Activated CD8-positive, alpha-beta T cell treated with anti-CD3 and anti-CD28 coated beads, Interleukin-2, amount 10 ng/mL, durations not matched to agents 7 days and 5 days (primary cell): ENCODE results near the gene PCDHGC3. TPM values are rescaled to one million over a fixed set of nuclear protein-coding genes. Genes with fewer than 3 reads are reported as not detected.
A peak's percentile ranks its signal among the peaks of the same experiment; 100 is the strongest.

ENCODE experiments used
- ATAC-seq: fragments of 150-1000 bp; cut with Tn5 transposase; one replicate; pipeline ENCODE4 v1.10.0; 2021; ENCODE audit warnings: moderate library complexity
- CTCF ChIA-PET: fragments of 350-600 bp; sonication (Branson Sonifier 250); formaldehyde crosslinking; loops from one replicate; lab custom pipeline; 2021; ENCODE audit warnings: antibody characterized with exemption; lab: Charles Lee
- POLR2A ChIA-PET: fragments of 350-600 bp; sonication (Branson Sonifier 250); formaldehyde crosslinking; loops from one replicate; lab custom pipeline; 2021; ENCODE audit warnings: antibody characterized with exemption; lab: Charles Lee
- DNase-seq: peaks from one replicate; pipeline ENCODE4 v3.0.0-alpha.2; 2020
- H3K27ac Mint-ChIP-seq: one replicate; pipeline ENCODE4 v1.8.0; 2021; ENCODE audit warnings: mild to moderate bottlenecking, mixed read lengths
- H3K27me3 Mint-ChIP-seq: one replicate; pipeline ENCODE4 v1.8.0; 2021; ENCODE audit warnings: low read depth, mixed read lengths
- H3K36me3 Mint-ChIP-seq: one replicate; pipeline ENCODE4 v1.8.0; 2021; ENCODE audit warnings: low read depth, mixed read lengths
- H3K4me1 Mint-ChIP-seq: one replicate; pipeline ENCODE4 v1.8.0; 2021; ENCODE audit warnings: low read depth, mixed read lengths
- H3K4me3 Mint-ChIP-seq: one replicate; pipeline ENCODE4 v1.8.0; 2021; ENCODE audit warnings: mild to moderate bottlenecking, mixed read lengths
- H3K9me3 Mint-ChIP-seq: one replicate; pipeline ENCODE4 v1.8.0; 2022; ENCODE audit warnings: mixed read lengths; ENCODE audit not compliant: insufficient read depth
- total RNA-seq, 2 experiments: library from RNA; stranded (reverse); gene quantifications; one replicate each; pipeline ENCODE4 v1.2.3, GENCODE V29; 2021

PCDHGC3 gene
- total RNA-seq, 2 experiments from 2014 or later, result not detected

DNA sequence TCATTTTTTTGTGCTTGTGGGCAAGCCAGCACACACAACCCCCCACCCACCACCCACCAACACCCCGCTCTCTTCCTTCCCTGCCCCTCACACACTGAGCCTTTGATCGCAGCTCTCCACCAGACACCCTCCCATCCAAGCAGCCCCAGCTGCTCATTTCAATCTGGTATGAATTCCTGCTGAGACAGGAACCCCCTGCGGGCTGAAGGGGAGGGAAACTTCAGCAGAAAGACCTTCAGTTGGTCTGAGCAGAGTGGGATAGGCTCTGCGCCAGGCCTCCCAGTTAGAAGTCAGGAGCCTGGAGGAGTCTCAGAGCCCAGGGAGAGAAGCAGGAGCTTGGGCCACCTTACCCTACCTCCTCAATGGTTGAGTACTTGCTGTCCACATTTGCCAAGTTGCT is 20.3 kb downstream of the PCDHGC3 start:
- ChIA-PET CTCF (no interaction called here), POLR2A (no interaction called here)
- no peaks in the 10 kb centered on the region for H3K9me3 Mint-ChIP-seq

DNA sequence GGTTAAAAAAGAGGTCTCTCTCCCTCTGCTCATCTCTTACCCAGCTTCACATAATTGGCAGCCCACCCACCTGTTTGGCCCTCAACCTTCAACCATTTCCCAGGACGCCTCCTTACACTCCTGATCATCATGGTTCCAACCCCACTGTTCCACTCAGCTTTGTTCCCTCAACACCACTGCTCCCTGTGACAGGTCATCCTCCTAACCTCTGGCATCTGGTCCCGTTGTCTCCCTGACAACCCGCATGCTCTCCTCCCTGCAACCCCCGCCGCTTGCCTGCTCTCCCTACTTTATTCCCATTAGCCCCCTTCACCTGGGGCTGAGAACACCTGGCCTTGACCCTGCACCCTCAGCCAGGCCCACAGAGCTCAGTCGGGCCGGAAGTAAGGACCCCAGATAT is 26.0 kb downstream of the PCDHGC3 start:
- ChIA-PET CTCF (no interaction called here), POLR2A (no interaction called here)
- ATAC-seq, result no peak
- H3K36me3 Mint-ChIP-seq, result no peaks in the 10 kb centered on the region
- H3K27me3 Mint-ChIP-seq, result peaks cover 5% of the 10 kb centered on the region
- no peaks in the 10 kb centered on the region for H3K4me1 Mint-ChIP-seq
- no peaks in the 10 kb centered on the region for H3K9me3 Mint-ChIP-seq
- no peak overlapping the region for H3K27ac Mint-ChIP-seq
- H3K4me3 Mint-ChIP-seq, result no peak overlapping the region
- no peak for DNase-seq

More for the DNA sequence above, 20.3 kb downstream of the PCDHGC3 start:
- peaks cover 50% of the 10 kb centered on the region for H3K27me3 Mint-ChIP-seq
- no peak for ATAC-seq
- DNase-seq, result no peak
- H3K27ac Mint-ChIP-seq, result no peak overlapping the region
- no peak overlapping the region for H3K4me3 Mint-ChIP-seq
- H3K4me1 Mint-ChIP-seq, result peaks cover 4% of the 10 kb centered on the region
- peaks cover 2% of the 10 kb centered on the region for H3K36me3 Mint-ChIP-seq

DNA sequence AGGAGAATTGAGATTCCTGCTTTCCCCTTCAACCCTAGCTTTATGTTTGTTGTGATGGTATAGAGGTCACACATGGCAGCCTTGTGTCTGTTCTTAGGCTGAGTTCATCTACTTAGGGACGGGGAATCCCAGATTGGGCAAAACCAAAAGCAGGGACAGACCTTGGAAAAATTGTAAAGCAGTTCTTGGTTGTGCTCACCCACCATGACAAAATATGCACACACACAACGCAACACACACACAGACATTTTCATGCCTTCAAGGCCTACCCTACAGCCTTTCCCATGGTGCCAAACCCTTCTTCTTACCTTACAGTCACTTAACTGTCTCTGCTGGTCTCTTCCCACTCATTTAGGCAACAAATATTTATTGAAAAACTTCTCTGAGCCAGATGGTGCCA is 27.9 kb downstream of the PCDHGC3 start:
- CTCF ChIA-PET, result interaction anchor here (0.9 kb wide), 1 partner anchor 9 kb away, joined by 3 read pairs; no protein-coding TSS in a partner anchor

DNA sequence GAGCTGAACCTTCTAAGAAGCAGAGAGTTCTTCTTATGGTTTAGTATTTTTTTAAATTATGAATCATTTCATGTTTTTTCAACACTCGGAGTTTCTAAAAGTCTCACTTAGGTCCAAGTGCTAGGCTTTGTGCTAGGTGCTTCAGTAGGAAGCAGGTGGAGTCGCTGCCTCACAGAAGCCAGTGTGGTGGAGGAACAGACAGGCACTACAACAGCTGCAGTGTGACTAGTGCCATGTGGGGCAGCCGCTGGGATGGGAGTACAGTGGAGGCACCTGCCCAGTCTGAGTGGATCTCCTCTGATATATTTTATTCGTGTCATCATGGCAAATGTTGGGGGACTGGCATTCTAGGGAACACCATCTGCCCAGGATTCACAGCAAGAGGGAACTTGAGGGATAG is 28.4 kb downstream of the PCDHGC3 start:
- DNase-seq (no peak), ATAC-seq (no peak)
- no peak overlapping the region for H3K4me3 Mint-ChIP-seq
- ChIA-PET CTCF (no interaction called here), POLR2A (no interaction called here)
- H3K27ac Mint-ChIP-seq, result no peak overlapping the region
- peaks cover 4% of the 10 kb centered on the region for H3K27me3 Mint-ChIP-seq
- H3K36me3 Mint-ChIP-seq, result no peaks in the 10 kb centered on the region
- peaks cover 3% of the 10 kb centered on the region for H3K4me1 Mint-ChIP-seq
- no peaks in the 10 kb centered on the region for H3K9me3 Mint-ChIP-seq

More for the DNA sequence above, 27.9 kb downstream of the PCDHGC3 start:
- no peak overlapping the region for H3K27ac Mint-ChIP-seq
- POLR2A ChIA-PET, result no interaction called here
- no peak for ATAC-seq
- DNase-seq, result no peak
- no peaks in the 10 kb centered on the region for H3K9me3 Mint-ChIP-seq
- H3K4me1 Mint-ChIP-seq, result no peaks in the 10 kb centered on the region
- no peaks in the 10 kb centered on the region for H3K36me3 Mint-ChIP-seq
- H3K27me3 Mint-ChIP-seq, result peaks cover 5% of the 10 kb centered on the region
- no peak overlapping the region for H3K4me3 Mint-ChIP-seq

DNA sequence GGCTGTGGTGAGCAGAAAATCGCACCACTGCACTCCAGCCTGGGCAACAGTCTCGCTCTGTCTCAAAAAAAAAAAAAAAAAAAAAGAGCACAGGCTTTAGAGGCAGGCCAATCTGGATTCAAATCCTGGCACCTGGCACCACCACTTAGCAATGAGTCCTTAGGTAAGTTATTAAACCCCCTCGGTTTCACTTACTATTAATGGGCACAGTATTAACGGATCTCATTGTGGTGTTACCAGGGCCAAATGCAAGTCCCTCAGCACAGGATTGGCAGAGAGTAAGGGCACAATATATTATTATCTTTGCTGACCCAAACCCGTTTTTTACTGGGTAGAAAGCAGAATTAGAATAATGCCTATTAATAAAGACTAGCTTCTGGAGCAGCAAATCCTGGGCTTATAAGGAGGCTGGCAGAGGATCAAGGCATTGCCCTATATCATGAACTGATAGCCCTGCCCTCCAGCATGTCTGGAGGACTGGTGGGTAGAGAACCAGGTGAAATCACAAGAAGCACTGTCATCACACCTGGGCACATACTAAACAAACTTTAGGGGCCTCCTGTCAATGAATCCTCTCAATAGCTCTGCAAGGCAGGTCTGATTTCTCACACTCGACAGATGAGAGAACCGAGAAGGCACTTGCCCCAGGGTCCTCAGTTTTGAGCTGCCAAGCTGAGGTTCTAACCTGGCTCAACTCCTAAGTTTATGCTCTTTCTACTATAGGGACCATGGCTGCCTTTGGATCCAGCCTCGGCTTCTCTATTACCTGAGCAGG is 30.8 kb downstream of the PCDHGC3 start:
- POLR2A ChIA-PET, result no interaction called here
- Mint-ChIP-seq H3K4me3 (no peak overlapping the region), H3K27me3 (peaks cover 4% of the 10 kb centered on the region), H3K36me3 (no peaks in the 10 kb centered on the region), H3K9me3 (no peaks in the 10 kb centered on the region), H3K4me1 (peaks cover 6% of the 10 kb centered on the region), H3K27ac (no peak overlapping the region)
- ATAC-seq, result no peak
- DNase-seq, result no peak
- CTCF ChIA-PET, result interaction anchor here (0.9 to 1.8 kb wide), 7 partner anchors 12 to 176 kb away, joined by 3 to 6 read pairs (median 4); partner anchors contain the start of gene PCDHGB2

DNA sequence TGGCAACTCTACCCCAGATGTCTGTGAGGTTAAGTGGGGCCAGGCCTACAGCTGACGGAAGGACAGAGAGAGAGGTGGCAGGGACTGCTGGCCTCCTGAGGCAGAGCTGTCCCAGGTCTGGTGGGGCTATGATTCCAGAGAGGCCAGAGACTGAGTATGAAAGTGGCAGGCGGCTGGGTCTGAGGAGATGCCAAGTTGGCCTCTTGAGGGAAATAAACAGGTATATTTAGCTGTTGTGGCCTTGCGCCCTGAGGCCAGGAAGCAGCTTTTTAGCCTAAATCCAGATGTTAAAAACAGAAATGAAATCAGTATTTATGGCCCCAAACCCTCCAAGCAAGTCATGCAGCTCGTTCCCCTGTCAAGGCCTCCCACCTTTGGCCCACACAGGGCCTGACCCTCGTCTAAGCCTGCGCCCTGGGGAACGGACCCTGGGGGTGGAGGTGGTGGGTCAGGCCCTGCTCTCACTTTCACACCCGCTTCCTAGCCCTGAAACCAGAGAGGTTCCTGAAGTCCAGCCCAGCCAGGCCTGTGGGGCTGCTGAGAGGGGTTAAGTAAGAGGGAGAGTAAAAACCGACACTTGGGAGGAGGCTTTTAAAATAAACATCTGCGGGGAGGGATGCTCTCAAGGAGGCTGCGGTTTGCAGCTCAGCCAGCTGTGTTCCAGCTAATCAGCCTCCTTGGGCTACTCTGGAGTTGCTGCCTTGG is 31.8 kb downstream of the PCDHGC3 start:
- CTCF ChIA-PET, result interaction anchor here (0.8 to 1.9 kb wide), 10 partner anchors 11 to 177 kb away, joined by 3 to 9 read pairs (median 3); partner anchors contain the start of genes PCDHGB2 and PCDHGC4
- ATAC-seq (no peak), DNase-seq (no peak)
- Mint-ChIP-seq H3K36me3 (no peaks in the 10 kb centered on the region), H3K4me3 (no peak overlapping the region), H3K27ac (no peak overlapping the region), H3K9me3 (no peaks in the 10 kb centered on the region), H3K27me3 (no peaks in the 10 kb centered on the region), H3K4me1 (peaks cover 8% of the 10 kb centered on the region)
- POLR2A ChIA-PET, result interaction anchor here (0.8 kb wide), 1 partner anchor 187 kb away, joined by 3 read pairs; the partner anchor contains the start of gene TAF7

DNA sequence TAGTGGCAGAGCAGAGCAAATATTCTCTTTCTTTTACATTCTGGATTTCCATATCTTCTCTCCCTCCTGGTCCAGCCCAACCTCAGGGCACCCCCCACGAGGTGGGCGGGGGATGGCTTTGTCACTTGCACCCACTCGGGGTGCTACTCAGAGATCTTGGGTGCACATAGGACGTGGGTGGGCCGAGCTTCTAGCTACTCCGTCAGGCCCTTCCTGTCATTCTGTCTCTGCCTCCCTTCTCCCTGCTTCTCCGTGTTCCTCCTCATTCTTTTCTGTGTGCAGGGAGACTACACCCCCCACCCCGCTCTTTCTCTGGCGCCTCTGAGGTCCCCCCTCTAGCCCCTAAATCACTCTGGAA is 32.7 kb downstream of the PCDHGC3 start:
- Mint-ChIP-seq H3K27ac (no peak overlapping the region), H3K27me3 (no peaks in the 10 kb centered on the region)
- CTCF ChIA-PET, result interaction anchor here (0.9 to 2.5 kb wide), 6 partner anchors 16 to 183 kb away, joined by 3 to 9 read pairs (median 3); partner anchors contain the start of gene PCDHGA10

DNA sequence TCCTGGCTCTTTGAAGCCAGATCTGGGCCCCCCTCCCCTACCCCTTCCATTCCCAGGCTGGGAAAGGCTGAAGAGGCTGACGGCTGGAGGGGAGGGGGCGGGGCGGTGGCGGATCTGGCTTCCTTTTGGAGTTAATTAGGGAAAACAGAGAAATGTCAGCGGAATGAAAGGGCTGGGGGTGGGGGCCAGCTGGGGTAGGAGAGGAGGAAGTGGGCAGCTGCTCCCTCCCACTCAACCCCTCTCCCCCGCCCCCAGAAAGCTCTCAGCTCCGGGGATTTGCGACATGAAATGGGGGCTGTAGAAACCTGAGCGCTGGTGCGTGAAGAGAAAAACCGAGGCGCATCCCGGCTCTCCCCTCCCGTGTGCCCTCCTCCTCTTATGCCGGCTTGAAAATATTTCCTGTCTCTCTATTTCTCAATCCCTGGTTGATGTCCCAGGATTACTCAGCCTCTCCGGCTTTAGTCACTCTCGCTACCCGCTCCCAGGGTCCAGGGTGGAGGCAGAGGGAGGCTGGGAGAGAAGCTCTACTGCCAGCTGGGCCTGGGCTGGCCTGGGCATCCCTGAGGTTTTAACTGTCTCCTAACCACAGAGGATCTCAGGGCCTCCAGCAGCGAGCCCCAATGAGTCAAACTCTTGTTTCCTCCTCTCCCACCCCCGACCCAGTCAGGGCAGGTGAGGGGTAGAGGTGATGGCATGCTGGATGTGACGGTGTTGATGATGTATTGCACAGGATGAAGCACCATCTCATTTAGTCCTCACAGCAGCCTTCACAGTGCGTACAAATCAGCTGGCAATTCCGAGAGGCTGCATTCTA is 33.2 kb downstream of the PCDHGC3 start:
- no peak overlapping the region for H3K4me3 Mint-ChIP-seq
- ChIA-PET POLR2A (no interaction called here), CTCF (interaction anchor here (0.7 to 2.5 kb wide), 8 partner anchors 12 to 189 kb away, joined by 3 to 9 read pairs (median 4); partner anchors contain the start of genes PCDHGA10 and TAF7)
- H3K9me3 Mint-ChIP-seq, result no peaks in the 10 kb centered on the region
- peaks cover 21% of the 10 kb centered on the region for H3K4me1 Mint-ChIP-seq
- DNase-seq (no peak), ATAC-seq (no peak)
- no peak overlapping the region for H3K27ac Mint-ChIP-seq
- H3K36me3 Mint-ChIP-seq, result peaks cover 9% of the 10 kb centered on the region
- H3K27me3 Mint-ChIP-seq, result no peaks in the 10 kb centered on the region

More for the DNA sequence above, 32.7 kb downstream of the PCDHGC3 start:
- Mint-ChIP-seq H3K9me3 (no peaks in the 10 kb centered on the region), H3K4me1 (peaks cover 15% of the 10 kb centered on the region), H3K36me3 (peaks cover 4% of the 10 kb centered on the region), H3K4me3 (no peak overlapping the region)
- no peak for ATAC-seq
- no peak for DNase-seq
- POLR2A ChIA-PET, result interaction anchor here (0.8 kb wide), 1 partner anchor 188 kb away, joined by 3 read pairs; the partner anchor contains the start of gene TAF7

DNA sequence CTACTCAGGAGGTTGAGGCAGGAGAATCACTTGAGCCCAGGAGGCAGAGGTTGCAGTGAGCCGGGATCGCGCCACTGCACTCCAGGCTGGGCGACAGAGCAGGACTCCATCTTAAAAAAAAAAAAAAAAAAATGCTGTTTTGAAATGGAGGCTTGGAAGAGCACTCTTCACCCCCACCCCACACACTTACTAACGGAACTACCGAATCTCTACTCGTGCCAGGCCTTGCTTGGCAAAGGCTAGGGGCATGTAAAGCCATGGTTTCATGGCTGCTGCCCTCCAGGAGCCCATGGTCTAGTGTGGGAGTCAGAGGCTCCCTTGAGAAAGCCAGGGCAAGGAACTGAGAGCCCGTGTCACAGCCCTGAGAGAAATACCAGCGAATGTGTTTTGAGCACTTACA is 34.4 kb downstream of the PCDHGC3 start:
- DNase-seq (no peak), ATAC-seq (no peak)
- Mint-ChIP-seq H3K9me3 (no peaks in the 10 kb centered on the region), H3K27ac (no peak overlapping the region), H3K4me3 (no peak overlapping the region), H3K36me3 (peaks cover 12% of the 10 kb centered on the region), H3K4me1 (peaks cover 29% of the 10 kb centered on the region), H3K27me3 (no peaks in the 10 kb centered on the region)
- ChIA-PET CTCF (interaction anchor here (0.8 to 2.5 kb wide), 7 partner anchors 14 to 190 kb away, joined by 3 to 7 read pairs (median 4); partner anchors contain the start of genes PCDHGA10, PCDHGA12 and TAF7), POLR2A (no interaction called here)

DNA sequence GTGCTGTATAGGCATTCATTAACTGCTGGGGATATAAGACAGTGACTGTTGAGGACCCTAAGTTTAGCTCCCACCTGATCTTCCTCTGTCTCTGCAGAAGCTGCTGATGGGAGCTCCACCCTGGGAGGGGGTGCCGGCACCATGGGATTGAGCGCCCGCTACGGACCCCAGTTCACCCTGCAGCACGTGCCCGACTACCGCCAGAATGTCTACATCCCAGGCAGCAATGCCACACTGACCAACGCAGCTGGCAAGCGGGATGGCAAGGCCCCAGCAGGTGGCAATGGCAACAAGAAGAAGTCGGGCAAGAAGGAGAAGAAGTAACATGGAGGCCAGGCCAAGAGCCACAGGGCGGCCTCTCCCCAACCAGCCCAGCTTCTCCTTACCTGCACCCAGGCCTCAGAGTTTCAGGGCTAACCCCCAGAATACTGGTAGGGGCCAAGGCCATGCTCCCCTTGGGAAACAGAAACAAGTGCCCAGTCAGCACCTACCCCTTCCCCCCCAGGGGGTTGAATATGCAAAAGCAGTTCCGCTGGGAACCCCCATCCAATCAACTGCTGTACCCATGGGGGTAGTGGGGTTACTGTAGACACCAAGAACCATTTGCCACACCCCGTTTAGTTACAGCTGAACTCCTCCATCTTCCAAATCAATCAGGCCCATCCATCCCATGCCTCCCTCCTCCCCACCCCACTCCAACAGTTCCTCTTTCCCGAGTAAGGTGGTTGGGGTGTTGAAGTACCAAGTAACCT is 35.3 kb downstream of the PCDHGC3 start:
- peak overlapping the region; percentile 9 for H3K27ac Mint-ChIP-seq
- POLR2A ChIA-PET, result no interaction called here
- no peak for ATAC-seq
- CTCF ChIA-PET, result interaction anchor here (0.5 to 5.3 kb wide), 16 partner anchors 12 to 1951 kb away, joined by 3 to 64 read pairs (median 6); partner anchors contain the start of genes PCDHB15, PCDHGA1, PCDHGA10 and PCDHGA11
- H3K9me3 Mint-ChIP-seq, result no peaks in the 10 kb centered on the region
- no peak overlapping the region for H3K4me3 Mint-ChIP-seq
- no peaks in the 10 kb centered on the region for H3K27me3 Mint-ChIP-seq
- DNase-seq, result no peak
- peaks cover 36% of the 10 kb centered on the region for H3K4me1 Mint-ChIP-seq
- H3K36me3 Mint-ChIP-seq, result peaks cover 15% of the 10 kb centered on the region
